ENCODE results near the gene ARSI.

GRCh38 chr5:150302301-150303069 lies at the start of gene ARSI:
- TF ChIP-seq POLR2A (IDR thresholded peaks at IDR 0.05; ENCODE audit: low read depth, low read length) (no peak), TAF1 (IDR thresholded peaks at IDR 0.05; ENCODE audit: low read depth, low read length) (no peak)

Data from GM12891 (cell line).